ENCODE data around the gene NCKAP5.

The NCKAP5 gene

DNA sequence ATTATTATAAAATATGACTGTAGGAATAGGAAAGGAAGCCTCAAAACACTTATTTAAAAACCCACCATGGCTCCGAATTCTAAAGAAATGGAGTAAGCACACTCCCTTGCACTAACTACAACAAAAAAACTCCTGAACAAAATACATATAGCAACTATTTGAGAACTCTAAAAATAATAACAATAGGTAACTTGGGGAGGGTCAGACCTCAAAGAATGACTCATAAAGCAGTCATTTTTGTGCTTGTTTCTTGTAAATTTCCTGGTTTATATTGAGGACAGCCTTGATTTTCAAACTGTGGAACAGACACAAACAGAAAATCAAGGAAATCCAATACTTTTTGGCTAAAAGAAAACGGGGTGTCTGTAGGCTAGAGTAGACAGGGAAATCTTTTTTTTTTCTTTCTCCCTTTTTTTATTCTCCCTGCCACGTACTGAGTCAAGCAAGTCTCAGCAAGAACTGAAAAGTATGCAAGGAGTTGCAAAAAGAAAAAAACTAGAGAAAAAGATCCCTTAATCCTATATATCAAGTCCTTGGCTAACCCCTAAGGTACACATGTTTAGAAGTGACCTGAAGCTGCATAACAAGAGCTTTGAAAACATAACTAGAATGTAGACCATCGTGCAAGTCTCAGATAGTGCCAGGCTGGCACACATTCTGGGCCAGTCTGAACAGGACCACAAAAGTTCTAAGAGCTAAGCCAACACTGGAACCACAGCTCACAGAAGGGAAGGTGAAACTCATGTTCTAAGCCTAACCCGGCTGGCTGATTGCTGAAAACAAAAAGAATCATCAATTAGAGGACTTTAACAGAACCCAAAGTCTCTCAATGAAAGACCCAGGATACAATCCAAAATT is 495.2 kb downstream of the NCKAP5 start:
- H3K4me3 ChIP-seq (ENCODE audit: low read length) = no peak overlapping the region
- DNase-seq (ENCODE audit: low read depth) = peak; percentile 14
- TF ChIP-seq CTCF (IDR thresholded peaks at IDR 0.05; ENCODE audit: insufficient read depth, low read depth, low read length, missing control alignments) = no peak

GRCh38 chr2:133063775-133064174 is 504.5 kb downstream of the NCKAP5 start:
- peak; percentile 39 for DNase-seq (ENCODE audit: low read depth)
- no peak for TF ChIP-seq CTCF (IDR thresholded peaks at IDR 0.05; ENCODE audit: insufficient read depth, low read depth, low read length, missing control alignments)
- no peak overlapping the region for H3K4me3 ChIP-seq (ENCODE audit: low read length)

DNA sequence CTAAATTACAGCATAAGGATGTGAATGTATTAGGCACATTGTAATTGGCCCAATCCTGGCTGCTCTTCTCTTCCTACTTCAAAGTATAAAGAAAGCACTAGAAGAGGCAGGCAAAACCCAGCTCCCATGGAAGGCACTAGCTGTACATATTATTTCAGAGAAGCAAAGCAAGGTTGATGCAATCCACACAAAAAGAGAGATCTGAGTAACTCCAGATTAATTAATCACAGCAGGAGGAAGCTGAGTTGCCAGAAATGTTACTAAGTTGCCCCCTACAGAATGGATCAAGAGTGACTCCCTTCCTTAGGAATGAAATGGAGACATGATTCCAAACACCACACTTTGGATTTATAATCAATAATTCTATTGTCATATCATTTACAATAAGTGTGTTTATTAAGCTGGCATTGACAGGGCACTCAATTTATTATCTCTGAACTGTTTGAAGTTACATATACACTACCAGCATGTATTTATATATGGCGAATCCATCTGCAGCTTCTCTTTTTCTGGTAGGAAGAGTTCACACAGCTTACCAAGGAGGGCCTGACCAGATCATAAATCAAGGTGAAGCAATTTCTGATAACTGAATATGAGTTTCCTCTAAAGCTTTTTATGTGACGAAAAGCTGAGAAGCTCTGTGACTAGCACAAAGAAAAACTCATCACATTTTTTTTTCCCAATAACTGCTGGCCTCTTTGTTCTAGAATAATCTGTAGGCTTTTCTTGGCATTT is 505.2 kb downstream of the NCKAP5 start:
- TF ChIP-seq CTCF (IDR thresholded peaks at IDR 0.05; ENCODE audit: insufficient read depth, low read depth, low read length, missing control alignments) = no peak
- DNase-seq (ENCODE audit: low read depth) = no peak
- no peak overlapping the region for H3K4me3 ChIP-seq (ENCODE audit: low read length)

DNA sequence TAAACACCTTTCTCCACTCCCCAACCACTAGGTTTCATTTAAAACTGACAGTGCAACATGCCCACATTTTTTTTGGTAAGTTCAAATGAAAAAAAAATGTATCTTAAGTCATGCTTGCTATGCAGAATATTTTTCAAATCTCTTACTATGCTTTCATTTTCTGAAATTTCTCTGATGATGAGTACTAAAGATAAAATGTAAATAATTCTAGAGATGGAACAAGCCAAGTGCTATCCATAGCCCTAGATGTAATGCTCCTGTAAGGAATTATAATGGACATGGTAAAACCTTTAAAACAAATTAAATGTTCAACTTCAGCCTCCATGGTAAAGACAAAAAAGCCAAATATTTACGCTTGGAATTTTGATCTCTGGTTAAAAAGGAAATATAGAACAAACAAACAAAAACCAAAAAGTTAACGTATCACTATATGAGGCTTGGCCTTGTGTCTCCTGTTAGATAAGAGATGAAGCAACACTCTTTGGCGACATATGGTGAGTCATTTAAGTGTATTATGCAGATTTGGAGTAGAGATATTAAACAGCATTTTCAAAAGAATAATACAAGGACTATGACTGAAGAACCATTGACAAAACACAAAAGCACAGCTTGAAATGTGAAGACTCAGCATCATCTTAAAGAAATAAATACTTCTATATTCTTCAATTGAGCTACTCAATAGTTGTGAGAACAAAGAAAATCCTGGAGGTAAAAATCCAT is 506.2 kb downstream of the NCKAP5 start:
- peak; percentile 2 for DNase-seq (ENCODE audit: low read depth)
- H3K4me3 ChIP-seq (ENCODE audit: low read length) = no peak overlapping the region
- no peak for TF ChIP-seq CTCF (IDR thresholded peaks at IDR 0.05; ENCODE audit: insufficient read depth, low read depth, low read length, missing control alignments)

- TF ChIP-seq CTCF (IDR thresholded peaks at IDR 0.05; ENCODE audit: insufficient read depth, low read depth, low read length, missing control alignments) = no peak
- DNase-seq (ENCODE audit: low read depth) = no peak
- no peak overlapping the region for H3K4me3 ChIP-seq (ENCODE audit: low read length)
Observed at GRCh38 chr2:133054297-133054696, 514.0 kb downstream of the NCKAP5 start.

DNA sequence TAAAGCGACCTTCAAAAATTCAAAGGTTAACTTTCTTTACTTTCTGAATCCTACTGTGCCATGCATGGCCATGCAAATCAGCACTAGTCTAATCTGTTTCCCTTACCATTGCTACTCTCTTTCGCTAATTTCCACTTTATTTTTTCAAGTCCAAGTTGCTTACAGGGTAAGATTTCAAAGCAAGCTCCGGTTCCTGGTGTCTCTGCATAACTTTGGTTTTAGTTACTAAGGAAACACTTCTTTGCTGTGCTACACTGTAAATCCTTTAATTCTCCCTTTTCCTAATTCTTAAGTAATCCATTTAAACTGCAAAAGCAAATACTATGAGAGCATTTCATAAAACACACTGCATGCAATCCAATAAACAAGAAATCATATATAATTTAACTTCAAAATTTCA is 514.7 kb downstream of the NCKAP5 start:
- TF ChIP-seq CTCF (IDR thresholded peaks at IDR 0.05; ENCODE audit: insufficient read depth, low read depth, low read length, missing control alignments) = no peak
- no peak for DNase-seq (ENCODE audit: low read depth)
- no peak overlapping the region for H3K4me3 ChIP-seq (ENCODE audit: low read length)
